ENCODE measurements around the gene ZBTB9.

The ZBTB9 gene

DNA sequence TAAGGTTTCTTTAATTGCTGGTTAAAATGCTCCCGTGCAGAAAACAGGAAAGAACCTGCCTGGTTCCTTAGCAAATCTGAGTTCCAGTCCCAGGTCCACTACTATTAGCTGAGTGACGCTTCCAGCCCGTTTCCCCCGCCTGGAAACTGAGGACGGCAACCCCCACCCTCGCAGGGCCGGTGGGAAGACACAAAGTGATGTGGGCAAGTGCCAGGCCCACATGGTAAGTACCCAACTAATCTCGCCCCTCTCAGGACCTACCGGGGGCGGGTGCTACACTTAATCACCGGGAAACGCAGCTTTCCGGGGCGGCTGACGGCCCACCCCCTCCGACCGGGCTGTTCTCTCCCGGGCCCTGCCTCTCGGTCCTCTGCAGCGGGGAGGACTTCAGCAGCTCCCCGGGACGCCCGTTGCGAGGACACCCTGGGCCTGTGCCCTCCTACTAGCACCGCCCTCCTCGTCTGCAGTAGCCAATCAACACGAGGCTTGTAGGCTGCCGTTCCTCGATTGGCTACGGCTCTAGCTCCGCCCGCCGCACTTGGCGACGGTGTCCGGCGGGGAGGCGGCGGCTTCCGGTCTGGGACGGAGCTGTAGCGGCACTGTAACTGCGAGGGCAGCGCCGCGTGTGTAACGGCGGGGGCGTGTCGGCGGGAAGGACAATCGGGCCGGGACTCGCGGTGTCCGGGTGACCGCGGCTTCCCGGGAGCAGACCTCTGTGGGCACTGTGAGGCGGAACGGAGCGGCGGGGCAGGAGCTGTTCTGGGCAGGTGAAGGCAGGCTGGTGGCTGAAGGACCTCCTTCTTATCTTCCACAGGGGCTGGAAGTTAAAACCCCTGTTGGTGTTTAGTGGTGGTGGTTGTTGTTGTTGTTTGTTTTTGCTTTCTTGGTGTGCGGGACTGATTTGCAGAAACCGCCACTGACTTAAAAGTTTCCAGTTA, at the start of gene ZBTB9:
Gene ZBTB9 (plus strand): TSS at position 568 of the 938 bp plus-strand sequence. CDS start 525 bp downstream, outside the sequence.
- peak; percentile 84 to 92 (median 91) for DNase-seq (ENCODE audit: low read depth in 3 of 3)

DNA sequence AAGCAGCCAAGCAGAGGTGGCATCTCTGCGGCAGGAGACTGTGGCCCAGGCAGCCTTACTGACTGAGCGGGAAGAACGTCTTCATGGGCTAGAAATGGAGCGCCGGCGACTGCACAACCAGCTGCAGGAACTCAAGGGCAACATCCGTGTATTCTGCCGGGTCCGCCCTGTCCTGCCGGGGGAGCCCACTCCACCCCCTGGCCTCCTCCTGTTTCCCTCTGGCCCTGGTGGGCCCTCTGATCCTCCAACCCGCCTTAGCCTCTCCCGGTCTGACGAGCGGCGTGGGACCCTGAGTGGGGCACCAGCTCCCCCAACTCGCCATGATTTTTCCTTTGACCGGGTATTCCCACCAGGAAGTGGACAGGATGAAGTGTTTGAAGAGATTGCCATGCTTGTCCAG, 49.5 kb upstream of the ZBTB9 start:
- DNase-seq (ENCODE audit: low read depth in 3 of 3) = no peak

- no peak for DNase-seq (ENCODE audit: low read depth in 3 of 3)
These were observed 48.9 kb upstream of the ZBTB9 start for GRCh38 chr6:33405386-33405940.

GRCh38 chr6:33406126-33406525, 48.2 kb upstream of the ZBTB9 start:
- DNase-seq (ENCODE audit: low read depth in 3 of 3) = no peak

DNA sequence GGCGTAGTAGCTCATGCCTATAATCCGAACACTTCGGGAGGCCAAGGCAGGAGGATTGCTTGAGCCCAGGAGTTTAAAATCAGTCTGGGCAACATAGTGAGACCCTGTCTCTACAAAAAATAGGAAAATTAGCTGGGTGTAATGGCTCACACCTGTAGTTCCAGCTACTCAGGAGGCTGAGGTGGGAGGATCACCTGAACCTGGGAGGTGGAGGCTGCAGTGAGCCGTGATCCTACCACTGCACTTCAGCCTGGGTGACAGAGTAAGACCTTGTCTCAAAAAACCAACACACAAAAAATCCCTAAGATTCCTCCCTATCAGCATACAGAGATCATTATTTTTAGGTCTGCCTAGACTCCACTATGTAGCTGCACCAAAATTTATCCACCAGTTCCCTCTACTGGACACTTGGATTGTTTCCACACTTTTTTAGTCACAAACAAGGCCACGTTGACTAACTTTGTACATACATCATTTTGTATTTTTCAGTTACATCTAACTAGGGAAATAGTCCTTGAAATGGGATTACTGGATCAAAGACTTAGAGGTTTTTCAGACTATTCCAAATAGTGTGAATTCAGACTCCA, 47.2 kb upstream of the ZBTB9 start:
- no peak for DNase-seq (ENCODE audit: low read depth in 3 of 3)

- DNase-seq (ENCODE audit: low read depth in 3 of 3) = peak; percentile 96 to 100 (median 97)
These were observed 44.2 kb upstream of the ZBTB9 start for GRCh38 chr6:33410050-33410710.

GRCh38 chr6:33410711-33411631, 43.4 kb upstream of the ZBTB9 start, which contains the start of gene PHF1:
PHF1 (plus strand) TSS chr6:33411014; CDS start chr6:33412264, 1,250 bp downstream.
- DNase-seq (ENCODE audit: low read depth in 3 of 3) = peak in 1 of 3 donors; percentile 77

- DNase-seq (ENCODE audit: low read depth in 3 of 3) = no peak
These were observed 42.8 kb upstream of the ZBTB9 start for GRCh38 chr6:33411632-33412005.

DNA sequence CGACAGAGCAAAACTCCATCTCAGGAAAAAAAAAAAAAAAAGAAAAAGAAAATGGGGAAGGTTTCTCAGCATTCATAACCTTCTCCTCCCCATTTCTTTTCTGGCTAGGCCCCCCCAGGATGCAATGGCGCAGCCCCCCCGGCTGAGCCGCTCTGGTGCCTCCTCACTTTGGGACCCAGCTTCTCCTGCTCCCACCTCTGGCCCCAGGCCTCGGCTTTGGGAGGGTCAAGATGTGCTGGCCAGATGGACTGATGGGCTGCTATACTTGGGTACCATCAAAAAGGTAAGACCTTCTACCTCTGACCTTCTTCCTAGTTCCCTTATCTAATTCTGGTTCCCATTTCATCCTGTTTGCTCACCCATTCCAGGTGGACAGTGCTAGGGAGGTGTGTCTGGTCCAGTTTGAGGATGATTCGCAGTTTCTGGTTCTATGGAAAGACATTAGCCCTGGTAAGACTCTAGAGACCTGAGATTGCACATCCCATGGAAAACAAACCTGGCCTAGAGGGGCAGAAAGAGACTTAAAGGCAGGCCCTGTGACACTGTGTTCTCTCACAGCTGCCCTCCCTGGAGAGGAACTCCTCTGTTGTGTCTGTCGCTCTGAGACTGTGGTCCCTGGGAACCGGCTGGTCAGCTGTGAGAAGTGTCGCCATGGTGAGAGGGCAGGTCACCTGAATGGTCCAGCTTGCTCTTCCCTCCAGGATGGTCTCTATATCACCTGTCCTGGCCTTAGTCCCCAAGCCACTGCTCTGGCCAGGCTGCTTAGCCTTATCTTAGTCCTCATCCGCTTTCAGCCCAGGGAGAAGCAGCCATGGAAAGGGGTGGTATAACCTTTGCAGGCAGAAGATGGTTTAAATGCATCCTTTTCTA, 42.0 kb upstream of the ZBTB9 start:
- no peak for DNase-seq (ENCODE audit: low read depth in 3 of 3)

- no peak for DNase-seq (ENCODE audit: low read depth in 3 of 3)
These were observed 40.9 kb upstream of the ZBTB9 start for GRCh38 chr6:33413241-33414120.

GRCh38 chr6:33414592-33415271, 39.6 kb upstream of the ZBTB9 start:
- DNase-seq (ENCODE audit: low read depth in 3 of 3) = no peak

GRCh38 chr6:33415831-33416230, 38.5 kb upstream of the ZBTB9 start:
- DNase-seq (ENCODE audit: low read depth in 3 of 3) = no peak

- no peak for DNase-seq (ENCODE audit: low read depth in 3 of 3)
These were observed 37.8 kb upstream of the ZBTB9 start for GRCh38 chr6:33416386-33417127.

DNA sequence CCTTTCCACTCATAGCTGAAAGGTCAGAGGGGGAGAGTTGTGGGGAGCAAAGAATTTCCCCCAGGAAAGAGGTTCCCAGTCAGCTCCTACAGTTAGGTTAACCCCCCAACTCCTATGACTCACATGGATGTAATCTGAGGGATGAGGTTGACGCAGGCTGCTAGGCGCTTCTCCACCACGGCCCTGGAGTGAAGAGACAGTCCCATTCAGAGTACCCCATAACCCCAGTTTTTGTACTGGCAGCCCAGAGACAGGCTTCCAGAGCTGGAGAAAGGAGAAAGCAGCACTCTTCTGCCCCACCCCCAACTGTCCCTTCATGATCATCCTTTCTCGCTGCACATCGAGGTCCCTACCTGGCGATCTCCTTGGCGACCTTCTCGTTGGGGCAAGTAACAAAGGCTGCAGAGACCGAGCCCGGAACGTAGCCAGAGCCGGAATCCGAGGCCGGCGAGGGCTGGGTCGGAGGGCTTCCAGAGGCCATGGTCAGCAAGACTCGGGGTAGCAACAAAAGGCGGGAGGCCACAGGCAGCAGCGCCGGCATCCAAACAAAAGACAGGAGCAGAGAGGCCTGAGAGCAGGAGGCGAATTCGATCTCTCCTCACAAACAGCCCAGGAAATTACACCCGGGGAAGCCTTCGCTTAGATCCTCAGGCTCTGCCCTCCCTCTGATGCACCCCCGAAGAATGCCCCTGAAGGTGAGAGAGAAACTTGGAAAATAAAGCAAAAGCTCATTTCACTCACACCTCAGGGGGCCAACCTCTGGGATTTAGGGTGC, 37.1 kb upstream of the ZBTB9 start:
- no peak for DNase-seq (ENCODE audit: low read depth in 3 of 3)

GRCh38 chr6:33417903-33418689, 36.3 kb upstream of the ZBTB9 start, which contains the start of gene CUTA:
CUTA (minus strand) TSS chr6:33418107; CDS start chr6:33418000, 107 bp downstream.
- peak; percentile 95 to 99 (median 96) for DNase-seq (ENCODE audit: low read depth in 3 of 3)
